Measurements from ENCODE around the gene LRMDA. TPM values are rescaled to one million over a fixed set of nuclear protein-coding genes. Genes with fewer than 3 reads are reported as not detected.

LRMDA gene
- total RNA-seq, 1 donor from 2014 or later, result 18.7 TPM

DNA sequence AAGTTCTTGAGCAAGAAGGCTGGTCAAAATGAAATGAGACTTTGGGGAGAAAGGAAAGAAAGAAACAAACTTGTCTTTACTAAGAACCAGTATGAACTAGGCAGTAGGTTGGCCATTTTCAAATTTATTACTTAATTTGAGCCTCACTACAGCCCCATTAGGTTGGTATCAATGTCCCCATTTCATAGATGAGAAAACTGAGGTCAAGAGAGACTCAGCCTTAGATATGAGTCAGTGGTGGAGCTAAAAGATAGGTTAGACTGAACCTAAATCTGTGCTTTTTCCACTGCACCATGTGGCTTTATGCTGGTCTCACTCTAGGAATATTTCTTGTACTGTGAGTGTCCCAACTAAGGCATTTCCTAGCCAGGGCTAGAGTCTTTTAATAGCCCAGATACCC is 38.7 kb upstream of the LRMDA start:
- Histone ChIP-seq H3K4me3 (ENCODE audit: low read depth, low read length) (no peak overlapping the region), H3K36me3 (ENCODE audit: control insufficient read depth, insufficient read depth, low read length) (peaks cover 1% of the 10 kb centered on the region), H3K27me3 (ENCODE audit: control insufficient read depth, insufficient read depth, low read length) (no peaks in the 10 kb centered on the region)
- no peak for TF ChIP-seq CTCF (IDR thresholded peaks at IDR 0.05; ENCODE audit: insufficient read depth, low read length, poor library complexity, severe bottlenecking)
- DNase-seq (ENCODE audit: low read depth), result no peak

DNA sequence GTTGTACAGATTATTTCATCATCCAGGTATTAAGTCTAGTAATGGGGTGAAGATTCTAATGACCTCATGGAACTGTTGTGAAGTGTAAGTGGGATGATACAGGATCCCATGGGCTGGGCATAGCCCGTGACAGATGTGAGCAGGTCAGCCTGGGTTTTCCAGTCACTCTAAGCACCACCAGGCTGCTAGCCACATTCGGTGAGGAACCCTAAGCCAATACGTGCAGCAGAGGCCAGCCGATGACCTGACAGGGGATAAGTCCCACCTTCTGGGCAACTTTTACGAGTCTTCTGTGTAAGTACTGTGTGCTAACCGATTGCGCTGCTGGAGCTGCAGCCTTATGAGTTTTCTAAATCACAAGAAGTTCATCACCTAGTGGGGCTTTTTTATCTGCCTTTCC is 37.2 kb upstream of the LRMDA start:
- Histone ChIP-seq H3K36me3 (ENCODE audit: control insufficient read depth, insufficient read depth, low read length) (peaks cover 5% of the 10 kb centered on the region), H3K27me3 (ENCODE audit: control insufficient read depth, insufficient read depth, low read length) (no peaks in the 10 kb centered on the region), H3K4me3 (ENCODE audit: low read depth, low read length) (no peak overlapping the region)
- DNase-seq (ENCODE audit: low read depth), result no peak
- no peak for TF ChIP-seq CTCF (IDR thresholded peaks at IDR 0.05; ENCODE audit: insufficient read depth, low read length, poor library complexity, severe bottlenecking)

DNA sequence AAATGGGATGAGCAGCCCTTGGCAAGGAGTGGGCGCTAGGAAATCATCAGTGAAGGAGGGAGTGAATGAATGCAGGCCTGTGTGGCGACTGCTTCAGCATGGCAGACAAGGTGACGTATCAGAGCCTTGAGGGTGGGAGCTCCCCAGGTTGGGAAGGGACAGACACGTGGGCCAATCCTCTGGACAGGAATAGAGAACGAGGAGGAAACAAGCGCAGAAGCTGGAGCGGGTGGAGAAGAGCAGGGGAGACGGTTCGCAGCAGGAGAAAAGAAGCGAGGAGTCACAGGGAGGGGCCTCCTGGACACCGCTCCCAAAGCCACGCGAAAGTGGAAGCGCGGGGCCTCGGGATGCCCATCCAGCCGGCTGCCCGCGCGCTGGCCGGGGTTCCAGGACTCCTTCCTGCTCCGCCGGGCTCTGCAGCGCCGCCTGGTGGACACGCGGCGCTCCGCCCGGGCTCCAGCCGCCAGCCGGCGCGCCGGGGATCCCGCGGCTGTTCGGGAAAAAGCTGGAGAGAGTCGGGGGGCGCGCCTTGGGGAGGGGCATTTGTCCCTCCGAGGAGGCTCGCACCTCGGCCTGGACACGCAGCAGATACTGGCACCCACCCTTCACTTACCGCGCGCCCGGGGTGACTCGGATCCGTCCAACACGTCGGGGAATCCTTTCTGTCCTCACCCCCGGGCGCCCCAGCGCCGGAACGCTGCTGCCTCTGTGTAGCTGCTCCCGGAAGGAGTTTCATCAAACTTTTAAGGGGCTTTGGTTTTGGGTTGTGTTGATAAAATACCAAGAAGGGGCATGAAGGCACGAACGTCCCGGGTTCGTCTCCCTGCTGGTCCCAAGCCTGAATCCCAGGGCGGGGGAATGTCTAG is 36.1 kb upstream of the LRMDA start:
- H3K4me3 ChIP-seq (ENCODE audit: low read depth, low read length), result peak overlapping the region; percentile 91
- peaks cover 6% of the 10 kb centered on the region for H3K36me3 ChIP-seq (ENCODE audit: control insufficient read depth, insufficient read depth, low read length)

GRCh38 chr10:75395932-75396630 is 35.3 kb upstream of the LRMDA start:
- peak overlapping the region; percentile 91 for H3K4me3 ChIP-seq (ENCODE audit: low read depth, low read length)
- DNase-seq (ENCODE audit: low read depth), result no peak
- H3K36me3 ChIP-seq (ENCODE audit: control insufficient read depth, insufficient read depth, low read length), result peaks cover 6% of the 10 kb centered on the region
- no peak for TF ChIP-seq CTCF (IDR thresholded peaks at IDR 0.05; ENCODE audit: insufficient read depth, low read length, poor library complexity, severe bottlenecking)
- no peaks in the 10 kb centered on the region for H3K27me3 ChIP-seq (ENCODE audit: control insufficient read depth, insufficient read depth, low read length)

More for the DNA sequence above, 36.1 kb upstream of the LRMDA start:
- no peak for DNase-seq (ENCODE audit: low read depth)
- peak; percentile 35 for TF ChIP-seq CTCF (IDR thresholded peaks at IDR 0.05; ENCODE audit: insufficient read depth, low read length, poor library complexity, severe bottlenecking)
- H3K27me3 ChIP-seq (ENCODE audit: control insufficient read depth, insufficient read depth, low read length), result no peaks in the 10 kb centered on the region

DNA sequence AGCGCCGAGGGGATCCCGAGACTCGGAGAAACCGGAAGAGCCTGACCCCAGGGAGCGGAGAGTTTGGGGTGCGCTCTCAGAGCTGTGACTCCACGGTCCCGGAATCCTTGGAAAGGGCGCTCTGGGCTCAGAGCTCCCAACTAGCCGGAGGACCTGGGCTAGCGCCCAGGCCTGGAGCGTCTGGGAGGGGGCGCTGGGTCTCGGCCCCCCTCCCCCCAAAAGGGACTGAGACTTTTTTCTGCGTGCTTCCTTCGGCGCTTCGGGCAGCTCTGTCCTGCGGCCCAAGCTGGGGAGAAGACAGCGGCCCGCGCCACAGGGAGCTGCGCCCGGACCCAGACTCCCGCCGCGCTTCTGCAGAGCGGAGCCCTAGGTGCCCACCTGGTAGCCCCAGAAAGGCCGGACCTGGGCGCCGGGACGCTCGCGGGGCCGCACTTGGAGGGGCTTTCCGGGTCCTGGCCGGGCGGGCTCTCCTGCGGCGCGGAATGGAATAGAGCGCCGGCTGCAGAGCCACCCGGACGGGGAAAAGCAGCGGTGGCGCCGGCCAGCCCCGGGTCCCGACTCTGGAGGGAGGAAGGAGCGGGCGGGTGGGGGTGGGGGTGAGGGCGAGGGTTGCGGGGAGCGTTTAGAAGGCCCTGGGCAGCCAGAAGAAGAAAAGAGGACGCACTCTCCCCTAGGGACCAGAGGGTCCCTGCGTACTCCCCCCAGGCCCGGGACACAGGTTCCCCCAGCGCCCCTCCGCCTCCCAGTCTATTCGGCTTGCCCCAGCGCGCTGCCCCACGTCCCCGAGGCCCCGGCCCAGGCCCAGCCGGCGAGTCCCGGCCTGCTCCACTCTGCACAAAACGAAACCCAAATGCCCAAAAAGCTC is 34.6 kb upstream of the LRMDA start:
- no peaks in the 10 kb centered on the region for H3K27me3 ChIP-seq (ENCODE audit: control insufficient read depth, insufficient read depth, low read length)
- H3K4me3 ChIP-seq (ENCODE audit: low read depth, low read length), result peak overlapping the region; percentile 91
- peaks cover 6% of the 10 kb centered on the region for H3K36me3 ChIP-seq (ENCODE audit: control insufficient read depth, insufficient read depth, low read length)
- no peak for TF ChIP-seq CTCF (IDR thresholded peaks at IDR 0.05; ENCODE audit: insufficient read depth, low read length, poor library complexity, severe bottlenecking)
- no peak for DNase-seq (ENCODE audit: low read depth)
